ENCODE data around the gene LHX4.

DNA sequence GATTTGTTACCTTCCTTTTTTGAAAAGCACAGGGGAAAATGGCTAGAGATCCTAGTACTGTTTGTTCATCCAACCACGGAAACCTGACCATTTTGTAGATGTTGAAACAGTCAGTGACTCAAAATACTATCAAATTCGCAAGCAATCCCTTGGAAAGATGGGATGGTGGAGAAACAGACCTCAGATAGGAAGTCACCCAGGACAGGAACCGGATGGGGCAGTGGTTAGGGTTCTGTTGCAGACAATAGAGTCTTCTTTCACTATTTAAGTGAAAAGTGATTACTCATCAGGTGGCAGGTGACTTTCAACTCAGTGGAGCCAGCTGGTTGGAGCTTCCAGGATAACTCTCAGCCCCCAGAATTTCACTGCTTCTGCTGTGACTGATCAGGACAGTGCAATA, 17.0 kb downstream of the LHX4 start:
- TF ChIP-seq, protein P1, sequence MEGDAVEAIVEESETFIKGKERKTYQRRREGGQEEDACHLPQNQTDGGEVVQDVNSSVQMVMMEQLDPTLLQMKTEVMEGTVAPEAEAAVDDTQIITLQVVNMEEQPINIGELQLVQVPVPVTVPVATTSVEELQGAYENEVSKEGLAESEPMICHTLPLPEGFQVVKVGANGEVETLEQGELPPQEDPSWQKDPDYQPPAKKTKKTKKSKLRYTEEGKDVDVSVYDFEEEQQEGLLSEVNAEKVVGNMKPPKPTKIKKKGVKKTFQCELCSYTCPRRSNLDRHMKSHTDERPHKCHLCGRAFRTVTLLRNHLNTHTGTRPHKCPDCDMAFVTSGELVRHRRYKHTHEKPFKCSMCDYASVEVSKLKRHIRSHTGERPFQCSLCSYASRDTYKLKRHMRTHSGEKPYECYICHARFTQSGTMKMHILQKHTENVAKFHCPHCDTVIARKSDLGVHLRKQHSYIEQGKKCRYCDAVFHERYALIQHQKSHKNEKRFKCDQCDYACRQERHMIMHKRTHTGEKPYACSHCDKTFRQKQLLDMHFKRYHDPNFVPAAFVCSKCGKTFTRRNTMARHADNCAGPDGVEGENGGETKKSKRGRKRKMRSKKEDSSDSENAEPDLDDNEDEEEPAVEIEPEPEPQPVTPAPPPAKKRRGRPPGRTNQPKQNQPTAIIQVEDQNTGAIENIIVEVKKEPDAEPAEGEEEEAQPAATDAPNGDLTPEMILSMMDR (IDR thresholded peaks at IDR 0.05; ENCODE audit: insufficient read depth, low read depth, low read length): no peak
- no peak for TF ChIP-seq EZH2 (IDR thresholded peaks at IDR 0.05; ENCODE audit: insufficient read depth, low read length)

Measured in astrocyte (in vitro differentiated cells and primary cell).